ENCODE data around the gene UBALD2. TPM values are rescaled to one million over a fixed set of nuclear protein-coding genes. Genes with fewer than 3 reads are reported as not detected.

The UBALD2 gene
- total and polyA plus RNA-seq, 2 of the 8 experiments (the other 6 are each of a cell fraction or from before 2014, with no cell fraction given) = 17.8 to 22.6 TPM

DNA sequence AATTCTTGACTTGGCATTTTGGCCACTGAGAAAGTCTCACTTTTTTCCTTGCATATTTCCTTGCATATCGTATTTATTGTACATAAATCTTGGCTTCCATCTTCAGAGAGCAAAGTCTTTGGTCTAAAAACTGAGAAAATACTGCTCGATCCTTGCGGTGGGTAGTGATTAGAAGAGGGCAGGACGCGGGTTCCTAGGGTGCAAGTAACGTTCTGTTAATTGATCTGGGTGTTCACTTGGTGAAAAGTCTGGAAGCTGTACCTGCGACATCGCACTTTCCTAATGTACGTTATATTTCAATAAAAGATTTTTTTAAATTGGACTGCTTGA lies 758 bp upstream of the UBALD2 start:
- H3K79me1 ChIP-seq (ENCODE audit: low read depth, low read length) = peaks cover 2% of the 10 kb centered on the region; the same call in 1 of the 2 replicates
- H3K14ac ChIP-seq (ENCODE audit: insufficient read length) = no peak overlapping the region
- H2AFZ ChIP-seq (ENCODE audit: low read length) = no peak overlapping the region
- POLR2A ChIA-PET (ENCODE audit: partially characterized antibody) = interaction anchor here (0.7 to 1.6 kb wide), 11 partner anchors 8 to 161 kb away, joined by 3 to 6 read pairs (median 4); partner anchors contain the start of gene EXOC7
- H4K91ac ChIP-seq (replicated peaks; ENCODE audit: insufficient read length, low read length) = no peak overlapping the region
- H3K4me3 ChIP-seq (ENCODE audit: extremely low read depth in 1 of 4, insufficient read depth in 2 of 4, low read depth in 3 of 4, low read length in 4 of 4) = peak overlapping the region in 2 of 4 experiments; percentile 9 to 50; a peak in 3 of 8 replicates
- 69% methylated on average over 9 of the region's 9 CpGs; no CpG with 5 or more reads in 1 of the 2 experiments for WGBS, 2 experiments (ENCODE audit: extremely low coverage in 1 of 2, insufficient coverage in 1 of 2, insufficient read length in 1 of 2, insufficient replicate concordance in 2 of 2, low coverage in 1 of 2, low lambda C conversion rate in 2 of 2, missing lambda C conversion rate in 1 of 2)
- no peak for DNase-seq (ENCODE audit: low read depth in 1 of 2, low spot score in 2 of 2)
- H2BK20ac ChIP-seq (ENCODE audit: low read length) = no peak overlapping the region
- H2BK5ac ChIP-seq (ENCODE audit: low read depth, low read length) = no peak overlapping the region
- FAIRE-seq = no peak
- no peak overlapping the region for H2BK12ac ChIP-seq (ENCODE audit: low read depth, low read length)
- no peak overlapping the region for H2AK5ac ChIP-seq (ENCODE audit: low read depth, low read length)
- no peak overlapping the region for H4K5ac ChIP-seq (ENCODE audit: insufficient read length, low read depth, low read length)
- no peak overlapping the region for H4K8ac ChIP-seq (ENCODE audit: extremely low read depth, insufficient read depth, low read length)
- H3K23ac ChIP-seq (ENCODE audit: insufficient read length) = no peak overlapping the region
- H3K18ac ChIP-seq (ENCODE audit: extremely low read depth, low read length) = no peak overlapping the region
- no peaks in the 10 kb centered on the region; a peak in 1 of 7 replicates for H3K27me3 ChIP-seq (replicated peaks in 1 of 4; ENCODE audit: control insufficient read depth in 3 of 4, extremely low read depth in 1 of 4, insufficient read depth in 3 of 4, low read length in 3 of 4)
- no peaks in the 10 kb centered on the region for H3K9me3 ChIP-seq (ENCODE audit: insufficient read depth in 2 of 2, low read depth in 1 of 2, low read length in 1 of 2)
- H3K27ac ChIP-seq (ENCODE audit: low read depth, low read length) = no peak overlapping the region
- CTCF ChIA-PET (ENCODE audit: partially characterized antibody) = interaction anchor here (0.7 to 4.4 kb wide), 4 partner anchors 10 to 140 kb away, joined by 3 to 35 read pairs (median 5); no protein-coding TSS in a partner anchor
- H3K9ac ChIP-seq (replicated peaks in 1 of 4; ENCODE audit: extremely low read depth in 1 of 4, low read depth in 3 of 4, low read length in 3 of 4) = no peak overlapping the region; a peak in 2 of 7 replicates
- H3K4me1 ChIP-seq (replicated peaks in 1 of 4; ENCODE audit: control insufficient read depth in 3 of 4, insufficient read depth in 4 of 4, low read length in 3 of 4) = peaks cover 5 to 11% (median 7%) of the 10 kb centered on the region in 4 experiments
- peak overlapping the region; percentile 26 to 48 for H3K4me2 ChIP-seq (ENCODE audit: insufficient read depth in 1 of 2, low read depth in 2 of 2, low read length in 2 of 2)
- H2BK120ac ChIP-seq (replicated peaks; ENCODE audit: low read depth, low read length) = no peak overlapping the region
- TF ChIP-seq GABPA (IDR thresholded peaks at IDR 0.05; ENCODE audit: borderline replicate concordance, insufficient read depth, low read length) = no peak
- H3K36me3 ChIP-seq (ENCODE audit: control insufficient read depth in 2 of 4, insufficient read depth in 4 of 4, low read length in 3 of 4) = no peaks in the 10 kb centered on the region
- peaks cover 3 to 21% of the 10 kb centered on the region in 2 experiments; a peak in 3 of 4 replicates for H3K79me2 ChIP-seq (ENCODE audit: control insufficient read depth in 1 of 2, insufficient read depth in 2 of 2, low read length in 2 of 2)
- no peak overlapping the region for H3K4ac ChIP-seq (replicated peaks; ENCODE audit: insufficient read length, low read depth, low read length)
- no peak overlapping the region for H3K56ac ChIP-seq (replicated peaks; ENCODE audit: insufficient read length, low read depth, low read length)
- no peak overlapping the region for H2BK15ac ChIP-seq (ENCODE audit: low read length)
- no peaks in the 10 kb centered on the region for H3K23me2 ChIP-seq (ENCODE audit: low read depth, low read length)
- H4K20me1 ChIP-seq (replicated peaks in 1 of 2; ENCODE audit: control insufficient read depth in 1 of 2, insufficient read depth in 2 of 2, low read length in 2 of 2) = no peaks in the 10 kb centered on the region

All from H1 (cell line).